Inferior parietal cortex (tissue), 1 donor: ENCODE measurements around the gene CTBP1.
A peak's percentile ranks its signal among the peaks of the same experiment; 100 is the strongest.

Experiments used
- DNase-seq: peaks from one replicate; pipeline ENCODE4 v3.0.0-alpha.2; 2016; ENCODE audit errors: extremely low spot score

The CTBP1 gene

DNA sequence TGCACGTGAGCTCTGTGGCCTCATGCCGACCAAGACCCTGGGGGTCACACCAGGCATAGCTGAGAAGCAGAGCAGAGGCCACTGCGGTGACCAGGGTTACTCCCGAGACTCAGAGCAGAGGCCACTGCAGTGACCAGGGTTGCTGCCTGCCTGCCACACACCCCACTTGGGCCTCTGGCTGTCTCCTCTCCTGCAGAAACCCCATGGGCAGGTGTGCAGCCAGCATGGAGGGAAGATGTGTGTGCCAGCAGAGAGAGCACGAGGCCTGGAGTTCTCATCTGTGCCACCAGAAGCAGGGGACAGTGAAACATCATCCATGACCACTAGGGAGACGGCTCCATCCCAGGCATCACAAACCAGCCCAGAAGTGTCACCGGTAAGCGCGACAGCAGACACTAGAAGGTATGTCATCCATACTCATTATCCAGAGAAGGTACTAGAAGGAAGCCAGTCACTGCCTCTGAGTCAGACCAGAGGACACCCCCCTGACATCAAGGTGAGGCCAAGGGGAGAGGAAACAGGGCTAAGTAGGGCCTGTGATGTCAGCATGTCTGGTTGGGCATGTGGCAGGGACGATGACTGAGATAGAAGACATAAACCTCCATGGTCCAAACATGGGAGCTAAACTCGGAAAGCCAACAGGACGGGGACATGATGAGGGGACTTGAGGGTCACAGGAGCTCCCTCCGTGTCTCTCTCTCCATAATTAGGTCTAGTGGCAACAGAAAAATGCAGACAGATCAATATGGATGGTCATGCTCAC, 52.3 kb downstream of the CTBP1 start:
- no peak for DNase-seq

DNA sequence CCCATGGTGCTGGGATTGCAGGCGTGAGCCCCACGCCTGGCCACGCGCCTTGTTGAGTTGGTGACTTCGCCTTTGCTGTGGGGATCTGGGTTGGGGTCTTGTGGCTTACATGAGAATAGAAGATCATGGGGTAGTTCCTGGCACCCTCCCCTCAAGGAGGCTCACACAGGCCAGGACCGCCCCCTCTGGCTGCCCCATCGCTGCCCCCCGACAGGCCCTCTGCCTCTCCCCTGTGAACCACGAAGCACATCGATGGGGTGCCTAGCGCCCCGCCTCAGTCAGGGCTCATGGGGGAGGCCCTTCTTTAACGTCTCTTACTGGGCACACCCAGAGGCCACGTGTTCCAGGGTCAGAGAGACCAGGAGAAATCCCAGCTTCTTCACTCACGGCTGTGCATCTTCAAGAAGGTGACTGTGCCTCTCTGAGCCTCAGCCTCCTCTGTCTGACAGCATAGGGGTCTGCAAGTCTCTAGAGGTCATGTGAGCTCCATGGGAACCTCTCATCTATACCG, 53.0 kb downstream of the CTBP1 start:
- DNase-seq = no peak

DNA sequence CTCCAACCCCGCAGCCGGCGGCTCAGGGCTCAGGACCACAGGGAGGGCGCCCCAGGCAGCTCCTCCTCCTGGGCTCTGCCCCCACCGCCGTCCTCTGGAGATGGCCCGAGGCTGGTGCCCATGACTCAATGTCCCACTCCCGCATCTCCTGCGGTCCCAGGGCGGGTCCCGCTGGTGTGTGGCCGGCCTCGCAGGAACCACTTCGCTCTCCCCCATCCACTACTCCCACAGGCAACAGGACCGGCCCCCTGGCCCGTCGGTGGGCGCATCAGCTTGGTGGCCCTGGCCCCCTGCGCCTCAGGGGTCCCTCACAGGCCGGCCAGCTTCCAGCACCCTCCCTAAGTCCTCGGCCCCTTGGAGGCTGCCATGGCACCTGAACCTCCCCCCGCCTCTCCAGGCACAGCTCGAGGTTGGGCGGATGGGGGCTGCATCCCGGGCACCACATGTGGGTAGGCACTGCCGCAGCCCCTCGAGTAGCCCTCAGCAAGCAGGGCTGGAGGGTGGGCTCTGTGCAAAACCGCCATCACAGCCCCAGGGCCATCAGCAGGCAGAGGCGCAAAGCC, 53.7 kb downstream of the CTBP1 start:
- no peak for DNase-seq

DNA sequence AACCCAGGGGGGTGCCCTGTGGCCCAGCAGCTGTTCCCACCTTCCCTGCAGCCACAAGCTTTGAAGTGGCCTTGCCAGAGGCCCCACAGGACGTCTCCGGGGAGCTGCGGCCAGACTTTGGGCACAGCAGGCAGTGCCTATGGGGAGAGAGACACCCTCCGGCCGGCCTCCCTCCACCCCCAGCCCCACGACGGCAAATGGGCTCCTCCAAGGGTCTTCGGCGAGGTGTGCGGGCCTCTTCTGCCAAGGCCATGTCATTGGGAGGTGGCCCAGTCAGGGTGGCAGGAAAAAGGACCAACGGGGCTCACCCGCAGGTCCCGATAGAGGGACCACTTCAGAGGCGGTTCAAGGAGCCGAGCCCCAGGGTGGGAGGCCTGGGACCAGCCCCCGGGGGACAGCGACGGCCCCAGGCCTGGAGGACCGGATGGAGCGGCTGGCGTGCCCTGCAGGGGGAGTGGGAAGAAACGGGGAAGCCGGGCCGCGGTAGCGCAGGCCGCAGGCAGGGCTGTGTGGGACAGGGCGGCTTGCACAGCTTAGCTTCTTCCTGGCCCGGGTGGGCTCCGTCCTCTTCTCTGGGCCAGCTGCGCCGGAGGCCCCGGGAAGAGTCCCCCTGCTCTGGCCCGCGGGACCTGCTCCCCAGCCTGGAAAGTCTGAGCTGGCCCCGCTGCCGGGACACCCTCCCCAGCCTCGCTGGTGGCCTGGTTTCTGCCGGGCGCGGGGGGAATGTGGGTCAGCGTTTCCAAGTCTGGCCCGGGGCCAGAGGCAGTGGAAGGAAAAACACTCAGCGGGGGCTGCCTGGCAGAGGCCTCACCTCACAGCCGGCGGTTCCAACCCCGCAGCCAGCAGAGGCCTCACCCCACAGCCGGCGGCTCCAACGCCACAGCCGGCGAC, 54.7 kb downstream of the CTBP1 start:
- no peak for DNase-seq

DNA sequence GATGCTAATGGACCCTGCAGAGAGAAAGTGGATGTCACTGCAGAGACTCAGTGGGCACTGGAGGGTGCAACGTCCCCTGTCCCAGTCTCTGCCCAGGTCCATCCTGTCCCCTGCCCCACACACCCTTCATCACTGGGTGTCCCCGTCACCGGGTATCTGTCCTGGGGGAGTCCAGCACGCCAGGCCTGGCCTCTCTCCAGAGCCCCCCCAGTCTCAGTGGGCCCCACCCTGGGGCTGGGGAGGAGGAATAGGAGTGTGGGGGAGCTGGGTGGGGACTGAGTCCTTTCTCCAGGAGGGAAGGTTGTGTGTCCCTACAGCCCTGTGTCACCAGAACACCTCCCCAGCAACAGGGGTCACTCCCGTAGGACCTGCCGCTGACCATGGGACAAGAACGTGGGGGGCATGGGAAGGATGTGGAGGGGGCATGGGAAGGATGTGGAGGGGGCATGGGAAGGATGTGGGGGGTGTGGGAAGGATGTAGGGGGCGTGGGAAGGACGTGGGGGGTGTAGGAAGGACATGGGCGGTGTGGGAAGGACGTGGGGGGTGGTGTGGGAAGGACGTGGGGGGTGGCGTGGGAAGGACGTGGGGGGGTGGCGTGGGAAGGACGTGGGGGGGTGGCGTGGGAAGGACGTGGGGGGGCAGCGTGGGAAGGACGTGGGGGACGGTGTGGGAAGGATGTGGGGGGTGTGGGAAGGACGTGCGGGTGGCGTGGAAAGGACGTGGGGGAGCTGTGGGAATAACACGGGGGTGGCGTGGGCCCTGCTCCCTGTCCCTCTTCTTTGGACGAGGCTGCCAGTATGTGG, 55.5 kb downstream of the CTBP1 start:
- DNase-seq = no peak

DNA sequence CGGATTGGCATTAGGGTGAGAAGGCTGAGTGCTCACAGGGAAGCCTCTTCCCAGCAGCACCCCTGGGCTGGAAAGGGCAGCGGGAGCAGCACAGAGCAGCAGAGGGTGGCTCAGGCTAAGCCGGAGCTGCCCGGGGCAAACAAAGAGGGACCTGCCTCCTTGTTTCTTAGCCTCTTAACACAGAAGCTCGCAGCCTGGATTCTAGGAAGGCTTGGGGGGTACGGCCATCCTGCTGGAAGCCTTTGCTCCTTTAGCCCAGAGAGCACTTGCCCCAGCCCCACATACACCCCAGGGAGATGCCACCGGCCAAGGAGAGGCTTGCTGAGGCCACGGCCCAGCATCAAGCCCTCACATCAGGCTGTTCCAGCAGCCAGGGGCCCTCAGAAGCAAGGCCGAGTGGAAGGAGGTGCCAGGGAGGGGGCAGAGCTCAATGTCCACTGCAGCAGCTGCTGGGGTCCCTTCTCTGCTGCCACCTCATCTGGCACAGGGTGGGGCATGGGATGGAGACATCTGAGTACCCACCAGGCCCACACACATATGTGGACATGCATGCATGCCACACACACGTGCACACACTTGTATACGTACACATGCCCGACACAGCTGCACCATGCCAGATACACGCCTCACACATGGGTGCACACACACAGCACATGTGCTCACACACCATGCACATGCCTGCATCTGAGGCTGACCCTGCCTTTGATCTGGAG, 56.3 kb downstream of the CTBP1 start:
- no peak for DNase-seq

DNA sequence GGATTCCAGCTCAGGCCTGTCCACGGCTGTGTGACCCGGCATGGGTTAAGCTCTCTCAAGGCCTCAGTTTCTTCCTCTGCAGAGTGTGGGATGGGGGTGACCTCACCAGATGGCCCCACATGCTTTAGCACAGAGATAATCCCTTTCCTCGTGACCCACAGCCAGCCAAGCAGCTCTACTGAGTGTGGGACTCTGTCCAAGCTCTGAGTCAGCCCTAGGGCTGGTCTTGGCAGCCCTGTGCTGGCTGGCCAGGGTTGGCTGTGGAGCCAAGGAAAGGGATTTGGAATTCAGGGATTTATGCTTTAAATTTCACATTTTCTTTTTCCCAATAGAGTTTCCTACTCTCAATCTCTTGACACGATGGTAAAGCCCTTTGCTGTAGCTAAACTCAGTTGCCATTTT, 56.8 kb downstream of the CTBP1 start:
- peak; percentile 85 for DNase-seq

DNA sequence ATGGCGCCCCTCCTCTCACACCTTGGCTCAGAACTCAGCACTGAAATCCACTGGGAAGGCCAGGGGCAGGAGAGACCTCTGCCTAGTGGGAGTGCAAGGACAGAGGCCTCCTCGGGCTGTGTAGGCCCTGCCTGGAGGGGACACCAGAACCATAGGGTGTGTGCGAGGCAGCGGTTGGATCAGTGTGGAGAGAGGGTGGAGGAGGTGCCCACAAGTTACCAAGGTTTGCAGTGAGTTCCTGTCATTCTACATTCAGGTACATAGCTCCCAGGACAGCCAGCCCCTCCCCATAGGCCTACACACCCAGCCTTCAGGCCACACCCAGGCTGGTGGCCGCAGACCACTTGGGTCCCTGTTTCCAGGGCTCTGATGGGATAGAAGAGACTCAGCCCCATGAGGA, 57.3 kb downstream of the CTBP1 start:
- DNase-seq = no peak

DNA sequence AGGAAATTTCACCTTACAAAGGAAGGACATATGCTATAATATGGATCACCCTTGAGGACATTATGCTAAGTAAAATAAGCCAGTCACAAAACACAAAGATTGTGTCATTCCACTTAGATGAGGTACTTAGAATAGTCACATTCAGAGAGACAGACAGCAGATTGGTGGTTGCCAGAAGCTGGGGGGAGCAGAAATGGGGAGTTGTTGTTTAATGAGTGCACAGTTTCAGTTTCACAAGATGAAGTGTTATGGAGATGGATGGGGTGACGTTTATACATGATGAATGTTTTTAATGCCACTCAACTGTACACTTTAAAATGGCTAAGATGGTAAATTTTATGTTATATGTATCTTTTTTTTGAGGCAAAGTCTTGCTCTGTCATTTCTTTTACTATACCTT, 61.7 kb downstream of the CTBP1 start:
- DNase-seq = no peak

DNA sequence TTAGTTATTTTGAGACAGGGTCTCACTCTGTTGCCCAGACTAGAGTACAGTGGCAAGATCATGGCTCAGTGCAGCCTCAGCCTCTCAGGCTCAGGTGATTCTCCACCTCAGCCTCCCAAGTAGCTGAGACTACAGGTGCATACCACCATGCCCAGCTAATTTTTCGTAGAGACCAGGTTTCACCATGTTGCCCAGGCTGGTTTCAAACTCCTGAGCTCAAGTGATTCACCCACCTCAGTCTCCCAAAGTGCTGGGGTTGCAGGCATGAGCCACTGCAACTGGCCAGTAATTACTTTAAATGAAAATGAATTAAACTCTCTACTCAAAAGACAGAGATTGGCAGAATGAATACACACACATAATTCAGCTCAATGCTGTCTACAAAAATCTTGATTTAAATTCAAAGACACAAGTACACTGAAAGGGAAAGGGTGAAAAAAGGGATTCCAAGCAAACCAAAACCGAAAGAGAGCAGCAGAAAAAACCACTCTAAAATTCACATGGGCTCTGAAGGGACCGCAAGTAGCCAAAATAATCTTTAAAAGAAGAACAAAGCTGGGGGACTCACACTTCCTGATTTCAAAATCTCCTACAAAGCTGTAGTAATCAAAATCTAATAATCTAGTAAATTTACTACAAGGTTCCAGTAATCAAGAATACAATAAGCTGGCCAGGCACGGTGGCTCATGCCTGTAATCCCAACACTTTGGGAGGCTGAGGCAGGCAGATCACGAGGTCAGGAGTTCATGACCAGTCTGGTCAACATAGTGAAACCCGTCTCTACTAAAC, 64.8 kb downstream of the CTBP1 start:
- DNase-seq = no peak

DNA sequence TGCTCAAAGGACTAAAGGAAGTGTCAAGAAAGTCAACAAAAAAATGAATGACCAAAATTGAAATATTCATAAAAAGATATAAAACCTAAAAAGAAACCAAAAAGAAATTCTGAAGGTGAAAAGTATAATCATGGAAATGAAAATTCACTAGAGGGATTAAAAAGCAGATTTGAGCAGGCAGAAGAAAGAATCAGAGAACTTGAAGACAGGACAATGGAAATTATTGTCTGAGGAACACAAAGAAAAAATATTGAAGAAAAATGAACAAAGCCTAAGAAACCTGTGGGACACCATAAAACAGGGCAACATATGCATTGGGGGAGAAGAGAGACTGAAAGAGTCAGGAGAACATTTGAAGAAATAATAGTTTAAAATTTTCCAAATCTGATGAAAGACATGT, 66.6 kb downstream of the CTBP1 start:
- DNase-seq = no peak

DNA sequence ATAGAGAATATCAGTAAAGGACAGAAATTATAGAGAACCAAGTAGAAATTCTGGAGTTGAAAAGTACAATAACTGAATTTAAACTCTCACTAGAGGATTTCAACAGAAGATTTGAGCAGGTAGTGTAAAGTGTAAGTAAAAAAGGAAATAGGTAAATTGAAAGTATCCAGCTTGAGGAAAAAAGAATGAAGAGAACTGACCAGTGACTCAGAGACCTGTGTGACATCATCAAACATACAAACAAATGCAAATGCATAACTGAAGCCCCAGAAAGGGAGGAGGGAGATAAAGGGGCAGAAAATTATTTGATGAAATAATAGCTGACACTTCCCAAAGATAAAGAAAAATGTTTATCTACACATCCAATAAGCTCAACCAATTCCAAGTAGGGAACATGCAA, 68.3 kb downstream of the CTBP1 start:
- DNase-seq = no peak

DNA sequence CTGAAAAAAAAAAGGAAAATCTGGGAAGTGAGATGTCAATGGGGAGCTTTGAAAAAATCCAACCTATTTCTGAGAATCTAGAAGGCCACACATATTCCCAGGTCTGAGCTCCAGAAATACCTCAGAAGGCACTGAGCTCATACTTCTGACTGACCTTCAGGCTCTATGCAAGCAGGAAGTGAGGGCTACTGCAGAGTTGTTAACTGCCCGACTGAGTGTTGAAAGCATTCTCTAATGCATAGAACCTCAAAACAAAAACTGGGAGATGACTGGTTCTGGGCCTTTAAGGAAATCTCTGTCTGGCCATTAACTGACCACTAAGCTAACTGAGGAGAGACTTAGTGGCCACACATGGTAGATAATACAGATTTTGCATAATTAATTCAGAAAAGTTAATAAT, 69.0 kb downstream of the CTBP1 start:
- no peak for DNase-seq

DNA sequence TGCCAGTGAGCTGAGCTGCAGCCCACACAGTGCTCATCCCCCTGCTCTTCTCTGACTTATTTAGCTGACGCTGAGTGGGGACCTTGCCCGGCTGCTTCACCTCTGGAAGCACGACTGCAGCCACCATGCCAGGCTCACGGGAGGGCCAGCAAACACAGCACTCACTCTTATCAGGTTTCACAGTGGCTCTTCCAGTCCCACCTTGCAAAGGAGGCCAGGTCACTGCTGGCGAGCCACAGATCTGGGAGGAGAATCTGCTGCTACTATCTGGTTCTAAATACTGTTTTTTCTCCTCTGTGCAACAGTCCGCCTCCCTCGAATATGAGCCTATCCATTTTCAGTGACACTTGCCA, 69.9 kb downstream of the CTBP1 start:
- DNase-seq = no peak

DNA sequence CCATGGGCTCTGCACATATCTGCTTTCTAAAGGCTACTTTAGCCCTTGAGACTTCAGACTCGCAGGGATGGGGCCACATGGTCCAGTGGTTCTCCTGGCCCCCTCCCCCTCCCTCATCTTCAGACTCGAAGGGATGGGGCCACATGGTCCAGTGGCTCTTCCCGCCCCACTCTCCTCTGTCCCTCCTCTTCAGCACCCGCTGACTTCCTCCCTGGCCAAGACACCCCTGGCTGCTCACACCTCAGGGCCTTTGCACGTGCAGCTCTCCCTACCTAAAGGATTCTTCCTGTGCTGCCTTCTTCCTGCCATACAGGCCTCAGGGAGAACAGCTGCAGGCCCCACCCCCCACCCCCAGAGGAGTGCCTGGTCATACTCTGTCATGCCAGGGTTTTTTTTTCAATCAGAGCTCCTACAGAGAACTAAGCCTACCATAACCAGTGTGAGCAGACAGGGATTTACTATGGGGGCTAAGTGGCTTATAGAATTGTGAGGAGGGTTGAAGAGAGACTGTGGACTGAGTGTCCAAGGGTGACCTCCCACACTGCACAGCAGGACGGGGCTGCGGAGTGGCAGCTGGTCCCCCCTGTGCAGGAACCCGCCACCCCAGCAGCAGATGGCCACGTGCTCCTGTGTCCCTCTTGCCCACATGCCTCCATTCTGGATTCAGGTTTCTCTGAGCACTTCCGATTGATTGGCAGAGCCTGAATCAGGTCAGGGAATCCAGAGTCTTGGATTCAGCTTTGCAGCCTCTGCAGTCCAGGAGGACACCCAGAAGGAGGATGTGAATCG, 70.4 kb downstream of the CTBP1 start:
- DNase-seq = no peak

DNA sequence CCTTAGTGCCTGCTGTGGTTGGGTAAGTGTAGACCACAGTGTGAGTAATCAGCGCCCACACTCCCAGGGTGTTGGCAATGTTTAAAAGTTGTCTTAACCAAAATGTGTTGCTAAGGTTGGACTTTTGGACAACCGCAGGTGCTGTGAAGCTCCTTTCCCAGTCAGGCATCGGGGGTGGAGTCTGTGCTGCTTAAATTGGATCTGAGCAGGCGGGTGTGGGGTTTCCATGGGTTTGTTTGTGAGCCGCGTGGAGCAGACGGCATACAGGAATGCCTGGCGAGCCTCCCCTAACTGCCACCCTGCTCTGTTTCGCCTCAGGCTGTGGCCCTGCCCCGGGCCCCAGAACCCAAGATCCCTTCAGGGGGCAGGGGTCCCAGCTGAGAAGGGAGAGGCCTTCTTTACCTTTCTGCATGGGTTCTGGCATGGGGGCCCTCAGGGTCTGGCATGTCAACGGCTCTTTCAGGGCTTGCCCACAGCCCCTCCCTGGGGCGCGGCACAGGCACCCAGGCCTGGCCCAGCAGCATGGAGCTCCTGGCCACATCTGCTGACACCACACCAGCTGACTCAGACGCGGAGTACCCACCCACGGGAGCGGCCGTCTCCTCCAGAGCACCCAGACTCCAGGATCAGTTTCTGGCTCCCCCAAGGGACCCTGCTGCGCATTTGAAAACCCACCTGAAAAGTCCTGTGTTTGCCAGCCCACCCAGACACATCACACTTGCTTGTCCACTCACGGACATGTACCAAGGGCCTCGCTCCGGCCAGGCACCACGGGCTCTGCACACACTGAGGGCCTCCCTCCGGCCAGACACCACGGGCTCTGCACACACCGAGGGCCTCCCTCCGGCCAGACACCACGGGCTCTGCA, 71.4 kb downstream of the CTBP1 start:
- DNase-seq = no peak

DNA sequence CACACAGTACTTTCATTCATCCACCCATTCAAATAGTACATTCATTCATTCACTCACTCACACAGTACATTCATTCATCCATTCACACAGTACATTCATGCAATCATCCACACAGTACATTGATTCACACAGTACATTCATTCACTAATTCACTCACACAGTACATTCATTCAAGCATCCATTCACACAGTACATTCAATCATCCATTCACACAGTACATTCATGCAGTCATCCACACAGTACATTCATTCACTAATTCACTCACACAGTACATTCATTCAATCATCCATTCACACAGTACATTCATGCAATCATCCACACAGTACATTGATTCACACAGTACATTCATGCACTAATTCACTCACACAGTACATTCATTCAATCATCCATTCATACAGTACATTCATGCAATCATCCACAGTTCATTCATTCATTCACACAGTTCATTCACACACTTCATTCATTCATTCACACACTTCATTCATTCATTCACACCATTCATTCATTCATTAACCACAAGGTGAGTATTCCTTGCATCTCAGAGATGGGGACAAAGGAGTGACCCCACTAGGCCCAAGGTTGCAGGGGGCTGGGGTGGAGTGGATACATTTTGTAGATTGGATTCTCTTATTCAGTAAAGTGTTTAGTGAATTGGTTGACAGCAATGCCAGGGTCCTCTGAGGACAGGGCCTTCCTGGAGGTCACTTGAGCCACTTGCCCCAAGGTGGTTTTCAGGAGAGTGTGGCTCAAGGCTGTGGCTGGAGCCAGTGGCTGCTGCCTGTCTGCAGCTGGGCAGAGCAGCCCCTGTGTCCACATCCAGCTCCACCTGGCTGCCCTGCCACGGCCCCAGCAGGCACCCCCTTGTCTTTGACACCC, 72.3 kb downstream of the CTBP1 start:
- no peak for DNase-seq
